ENCODE measurements around the gene KRTAP4-9.

DNA sequence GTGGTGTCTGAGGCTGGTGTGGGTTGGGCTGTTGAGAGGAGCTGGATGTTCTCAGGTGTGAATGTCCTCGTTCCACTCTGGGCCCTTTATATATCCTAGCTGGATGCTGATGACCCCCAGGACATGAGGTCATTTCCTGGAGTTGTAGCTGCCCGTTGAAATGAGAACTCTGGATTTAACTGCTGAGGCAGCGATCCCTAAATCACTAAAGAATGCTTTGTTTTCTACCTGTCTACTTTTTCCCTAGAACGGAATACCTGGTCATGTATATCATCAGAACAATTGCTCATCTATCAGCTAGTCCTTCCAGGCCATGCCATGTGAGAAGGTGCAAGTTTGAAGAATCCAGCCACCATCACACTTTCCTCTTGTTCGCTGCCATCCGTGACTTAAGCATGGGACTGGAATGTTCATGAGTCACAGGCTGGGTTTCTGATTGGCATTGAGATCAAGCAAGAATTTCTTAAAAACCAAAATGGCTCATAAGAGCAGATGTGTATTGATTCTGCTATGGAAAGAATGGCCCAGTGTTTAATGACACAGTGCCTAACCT, 45.1 kb upstream of the KRTAP4-9 start, which contains the start of gene KRTAP2-3:
- TF ChIP-seq, protein P1, sequence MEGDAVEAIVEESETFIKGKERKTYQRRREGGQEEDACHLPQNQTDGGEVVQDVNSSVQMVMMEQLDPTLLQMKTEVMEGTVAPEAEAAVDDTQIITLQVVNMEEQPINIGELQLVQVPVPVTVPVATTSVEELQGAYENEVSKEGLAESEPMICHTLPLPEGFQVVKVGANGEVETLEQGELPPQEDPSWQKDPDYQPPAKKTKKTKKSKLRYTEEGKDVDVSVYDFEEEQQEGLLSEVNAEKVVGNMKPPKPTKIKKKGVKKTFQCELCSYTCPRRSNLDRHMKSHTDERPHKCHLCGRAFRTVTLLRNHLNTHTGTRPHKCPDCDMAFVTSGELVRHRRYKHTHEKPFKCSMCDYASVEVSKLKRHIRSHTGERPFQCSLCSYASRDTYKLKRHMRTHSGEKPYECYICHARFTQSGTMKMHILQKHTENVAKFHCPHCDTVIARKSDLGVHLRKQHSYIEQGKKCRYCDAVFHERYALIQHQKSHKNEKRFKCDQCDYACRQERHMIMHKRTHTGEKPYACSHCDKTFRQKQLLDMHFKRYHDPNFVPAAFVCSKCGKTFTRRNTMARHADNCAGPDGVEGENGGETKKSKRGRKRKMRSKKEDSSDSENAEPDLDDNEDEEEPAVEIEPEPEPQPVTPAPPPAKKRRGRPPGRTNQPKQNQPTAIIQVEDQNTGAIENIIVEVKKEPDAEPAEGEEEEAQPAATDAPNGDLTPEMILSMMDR (IDR thresholded peaks at IDR 0.05): no peak
- TF ChIP-seq POLR2A (IDR thresholded peaks at IDR 0.05): no peak
- TF ChIP-seq EP300 (IDR thresholded peaks at IDR 0.05): no peak
